PFSK-1 (cell line): Measurements from ENCODE around the gene TRIM39.

Source experiments
- FOXP2 ChIP-seq: optimal IDR thresholded peaks from 2 replicates; pipeline ENCODE3; 2011; ENCODE audit warnings: borderline replicate concordance, control low read depth, inconsistent platforms; ENCODE audit not compliant: insufficient read depth; ENCODE audit errors: extremely low read length, extremely low read depth
- POLR2AphosphoS5 ChIP-seq: IDR thresholded peaks from 2 replicates; pipeline ENCODE4 v1.6.1; 2012; ENCODE audit warnings: low read depth, mild to moderate bottlenecking, control low read depth, low read length, moderate library complexity
- SIN3A ChIP-seq: IDR thresholded peaks from 2 replicates; pipeline ENCODE4 v1.6.1; 2012; ENCODE audit warnings: mild to moderate bottlenecking, low read length, moderate library complexity, borderline replicate concordance; ENCODE audit not compliant: insufficient read depth
- TAF1 ChIP-seq: IDR thresholded peaks from 2 replicates; pipeline ENCODE4 v1.6.1; 2012; ENCODE audit warnings: low read length, control low read depth, borderline replicate concordance; ENCODE audit not compliant: insufficient read depth
- TF ChIP-seq, protein P1 (sequence below), 2 experiments: IDR thresholded peaks; 2 replicates each; pipeline versions ENCODE4 v1.6.1 to v1.8.0; 2011 to 2012; ENCODE audit warnings: low read depth in 2 of 2, low read length in 2 of 2, control low read depth in 1 of 2, inconsistent platforms in 1 of 2, mild to moderate bottlenecking in 1 of 2, moderate library complexity in 1 of 2; ENCODE audit not compliant: insufficient read depth in 1 of 2

Gene TRIM39

DNA sequence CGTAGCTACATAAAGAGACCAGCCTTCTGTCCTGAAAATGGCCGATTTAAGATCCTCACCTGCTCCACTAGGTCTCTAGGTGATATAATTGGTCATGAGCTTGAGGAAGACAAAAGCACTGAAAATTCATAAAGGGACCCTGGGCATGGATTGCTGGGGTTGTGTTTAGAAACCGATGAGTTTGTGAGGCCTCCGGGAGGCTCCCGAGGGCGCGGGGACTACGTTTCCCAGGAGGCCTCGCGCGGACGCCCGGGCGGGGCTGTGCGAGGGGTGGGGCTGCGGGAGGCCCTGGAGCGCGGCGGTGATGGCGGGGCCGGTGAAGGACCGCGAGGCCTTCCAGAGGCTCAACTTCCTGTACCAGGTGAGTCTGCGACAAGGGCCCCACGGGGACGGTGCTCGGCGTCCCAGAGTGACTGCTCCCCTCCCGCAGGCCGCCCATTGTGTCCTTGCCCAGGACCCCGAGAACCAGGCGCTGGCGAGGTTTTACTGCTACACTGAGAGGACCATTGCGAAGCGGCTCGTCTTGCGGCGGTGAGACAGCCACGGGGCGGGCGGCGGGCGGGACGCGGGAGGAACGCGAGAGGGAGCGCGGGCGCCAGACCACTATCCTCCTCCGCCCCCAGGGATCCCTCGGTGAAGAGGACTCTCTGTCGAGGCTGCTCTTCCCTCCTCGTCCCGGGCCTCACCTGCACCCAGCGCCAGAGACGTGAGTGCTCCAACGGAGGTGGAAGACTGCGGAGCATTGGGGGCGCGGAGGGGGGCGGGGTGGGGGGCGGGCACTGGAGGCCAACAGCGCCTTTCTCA lies 18.3 kb downstream of the TRIM39 start, which contains the start of gene RPP21:
Gene RPP21 (plus strand): TSS at position 289 of the 804 bp plus-strand sequence. CDS start 16 bp downstream, at position 305.
- TF ChIP-seq TAF1: peak; percentile 75; the same call in 1 of the 2 replicates
- TF ChIP-seq, protein P1, sequence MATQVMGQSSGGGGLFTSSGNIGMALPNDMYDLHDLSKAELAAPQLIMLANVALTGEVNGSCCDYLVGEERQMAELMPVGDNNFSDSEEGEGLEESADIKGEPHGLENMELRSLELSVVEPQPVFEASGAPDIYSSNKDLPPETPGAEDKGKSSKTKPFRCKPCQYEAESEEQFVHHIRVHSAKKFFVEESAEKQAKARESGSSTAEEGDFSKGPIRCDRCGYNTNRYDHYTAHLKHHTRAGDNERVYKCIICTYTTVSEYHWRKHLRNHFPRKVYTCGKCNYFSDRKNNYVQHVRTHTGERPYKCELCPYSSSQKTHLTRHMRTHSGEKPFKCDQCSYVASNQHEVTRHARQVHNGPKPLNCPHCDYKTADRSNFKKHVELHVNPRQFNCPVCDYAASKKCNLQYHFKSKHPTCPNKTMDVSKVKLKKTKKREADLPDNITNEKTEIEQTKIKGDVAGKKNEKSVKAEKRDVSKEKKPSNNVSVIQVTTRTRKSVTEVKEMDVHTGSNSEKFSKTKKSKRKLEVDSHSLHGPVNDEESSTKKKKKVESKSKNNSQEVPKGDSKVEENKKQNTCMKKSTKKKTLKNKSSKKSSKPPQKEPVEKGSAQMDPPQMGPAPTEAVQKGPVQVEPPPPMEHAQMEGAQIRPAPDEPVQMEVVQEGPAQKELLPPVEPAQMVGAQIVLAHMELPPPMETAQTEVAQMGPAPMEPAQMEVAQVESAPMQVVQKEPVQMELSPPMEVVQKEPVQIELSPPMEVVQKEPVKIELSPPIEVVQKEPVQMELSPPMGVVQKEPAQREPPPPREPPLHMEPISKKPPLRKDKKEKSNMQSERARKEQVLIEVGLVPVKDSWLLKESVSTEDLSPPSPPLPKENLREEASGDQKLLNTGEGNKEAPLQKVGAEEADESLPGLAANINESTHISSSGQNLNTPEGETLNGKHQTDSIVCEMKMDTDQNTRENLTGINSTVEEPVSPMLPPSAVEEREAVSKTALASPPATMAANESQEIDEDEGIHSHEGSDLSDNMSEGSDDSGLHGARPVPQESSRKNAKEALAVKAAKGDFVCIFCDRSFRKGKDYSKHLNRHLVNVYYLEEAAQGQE (IDR thresholded peaks at IDR 0.05; ENCODE audit: insufficient read depth in 1 of 2, low read depth in 2 of 2, low read length in 2 of 2): no peak
- TF ChIP-seq SIN3A: no peak; the same call in 1 of the 2 replicates
- TF ChIP-seq POLR2AphosphoS5: peak; percentile 72
- peak; percentile 53 for TF ChIP-seq FOXP2

DNA sequence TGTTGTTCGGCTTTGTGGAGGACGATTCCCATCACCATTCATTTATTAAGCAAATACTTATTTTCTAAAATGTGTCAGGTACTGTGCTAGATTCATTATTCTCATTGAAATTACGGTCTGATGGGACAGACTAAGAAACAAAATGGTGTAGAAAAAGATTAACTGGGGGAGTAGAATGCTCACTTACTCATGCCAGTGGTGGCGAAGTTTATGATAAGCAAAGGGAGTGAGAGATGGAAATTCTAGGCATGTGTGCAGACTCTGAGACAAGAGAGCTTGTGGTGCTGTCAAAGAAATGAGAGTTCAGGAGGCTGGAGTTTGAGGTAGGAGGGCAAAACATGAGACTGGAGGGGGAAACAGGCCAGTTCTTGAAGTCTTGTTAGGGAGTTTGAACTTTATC lies 19.1 kb downstream of the TRIM39 start:
- TF ChIP-seq POLR2AphosphoS5: no peak
- TF ChIP-seq, protein P1 (IDR thresholded peaks at IDR 0.05; ENCODE audit: insufficient read depth in 1 of 2, low read depth in 2 of 2, low read length in 2 of 2): no peak
- no peak for TF ChIP-seq FOXP2
- TF ChIP-seq TAF1: no peak
- TF ChIP-seq SIN3A: no peak

DNA sequence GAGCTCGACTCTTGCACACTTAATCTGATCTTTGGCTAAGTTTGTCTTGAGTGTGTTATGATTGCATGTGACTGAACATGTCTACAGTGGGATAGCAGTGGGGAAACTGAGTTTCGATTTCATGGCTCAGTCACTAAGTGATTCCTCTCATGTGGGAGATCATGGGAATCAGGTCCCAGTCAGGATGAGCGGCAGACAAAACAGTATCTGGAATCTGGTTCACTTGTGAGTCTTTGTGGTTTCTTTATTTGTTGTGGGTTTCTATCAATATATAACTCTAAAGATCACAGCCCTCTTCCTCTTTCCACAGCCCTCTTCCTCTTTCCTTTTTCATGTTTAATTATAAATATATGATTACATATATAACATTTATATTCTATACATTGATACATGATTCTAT lies 22.2 kb downstream of the TRIM39 start:
- no peak for TF ChIP-seq FOXP2
- no peak for TF ChIP-seq SIN3A
- TF ChIP-seq POLR2AphosphoS5: no peak
- TF ChIP-seq TAF1: no peak

DNA sequence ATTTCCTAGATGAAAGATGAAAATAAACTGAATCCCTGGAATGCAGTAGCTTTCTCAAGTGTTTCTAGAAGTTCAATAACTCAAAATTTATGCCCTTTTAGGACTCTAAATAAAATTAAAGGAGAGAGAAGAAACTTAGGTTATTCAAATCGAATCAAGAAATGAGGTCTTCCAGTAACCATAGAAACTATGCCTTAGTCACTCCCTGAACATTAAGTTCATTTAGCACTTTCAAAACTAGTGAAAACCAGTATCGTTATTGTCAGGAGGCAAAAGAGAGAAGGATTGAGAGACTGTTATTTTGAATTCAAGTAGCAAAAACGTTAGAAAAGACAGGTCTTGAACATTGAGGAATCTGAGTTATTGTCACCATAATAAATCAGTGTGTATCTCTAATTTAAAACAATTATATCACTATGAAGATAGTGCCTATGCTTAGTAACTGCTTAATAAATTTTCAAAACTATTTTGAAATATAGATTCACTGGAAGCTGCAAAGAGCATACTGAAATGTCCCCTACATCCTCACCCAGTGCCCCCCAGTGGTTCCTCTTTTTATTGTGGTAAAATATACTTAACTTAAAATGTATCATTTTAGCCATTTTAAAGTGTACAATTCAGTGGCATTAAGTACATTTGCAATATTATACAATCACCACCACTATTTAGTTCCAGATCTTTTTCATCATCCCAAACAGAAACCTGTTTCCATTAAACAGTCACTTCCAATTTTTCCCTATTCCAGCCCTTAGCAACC lies 22.9 kb downstream of the TRIM39 start:
- TF ChIP-seq, protein P1 (IDR thresholded peaks at IDR 0.05; ENCODE audit: insufficient read depth in 1 of 2, low read depth in 2 of 2, low read length in 2 of 2): no peak
- TF ChIP-seq SIN3A: no peak
- no peak for TF ChIP-seq FOXP2
- no peak for TF ChIP-seq POLR2AphosphoS5
- no peak for TF ChIP-seq TAF1

DNA sequence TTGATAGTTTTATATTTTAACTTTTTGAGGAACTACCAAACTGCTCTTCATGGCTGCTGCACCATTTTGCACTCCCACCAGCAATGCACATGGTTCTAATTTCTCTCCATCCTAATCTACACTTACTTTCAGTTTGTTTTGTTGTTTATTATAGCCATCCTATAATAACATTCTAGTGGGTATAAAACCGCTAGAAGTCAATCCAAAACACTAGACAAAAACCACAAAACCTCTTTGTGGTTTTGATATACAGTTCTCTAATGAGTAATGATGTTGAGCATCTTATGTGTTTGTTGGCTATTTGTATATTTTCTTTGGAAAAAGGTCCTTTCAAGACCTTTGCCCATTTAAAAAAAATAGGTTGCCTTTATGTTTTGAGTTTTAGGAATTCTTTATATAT lies 23.8 kb downstream of the TRIM39 start:
- TF ChIP-seq TAF1 (no peak), POLR2AphosphoS5 (no peak), FOXP2 (no peak), SIN3A (no peak)
- TF ChIP-seq, protein P1 (IDR thresholded peaks at IDR 0.05; ENCODE audit: insufficient read depth in 1 of 2, low read depth in 2 of 2, low read length in 2 of 2): no peak
